MM.1S (cell line): ENCODE measurements around the gene ASB11.
"Not testable (repeated sequence)": the region's sequence is repeated elsewhere in the genome, so short reads cannot be mapped to it uniquely, and the experiment has no call there.

Experiments used
- DNase-seq: peaks from one replicate; pipeline ENCODE4 v3.0.0-alpha.2; 2015
- H2AFZ ChIP-seq: fragments of 300-600 bp; sonication (generic); 2 replicates; pipeline ENCODE4 v1.6.0; 2016; ENCODE audit warnings: antibody characterized with exemption, low read length
- H3F3A ChIP-seq: fragments of 300-600 bp; sonication (generic); 2 replicates; pipeline ENCODE4 v1.6.1; 2016; ENCODE audit warnings: mild to moderate bottlenecking, antibody characterized with exemption, low read length, moderate library complexity, mixed read lengths; ENCODE audit not compliant: insufficient read depth
- H3K27ac ChIP-seq: fragments of 300-600 bp; sonication (generic); 2 replicates; pipeline ENCODE4 v1.5.1; 2016; ENCODE audit warnings: mild to moderate bottlenecking, low read length
- H3K27me3 ChIP-seq: fragments of 300-600 bp; sonication (generic); replicated peaks from 2 replicates; pipeline ENCODE4 v1.6.0; 2016; ENCODE audit warnings: low read length; ENCODE audit not compliant: insufficient read depth
- H3K36me3 ChIP-seq: fragments of 300-600 bp; sonication (generic); replicated peaks from 2 replicates; pipeline ENCODE4 v1.6.1; 2016; ENCODE audit warnings: mild to moderate bottlenecking, low read length, mixed read lengths; ENCODE audit not compliant: insufficient read depth
- H3K4me1 ChIP-seq: fragments of 300-600 bp; sonication (generic); 2 replicates; pipeline ENCODE4 v1.6.1; 2016; ENCODE audit warnings: low read length, mixed read lengths
- H3K4me2 ChIP-seq: fragments of 300-600 bp; sonication (generic); 2 replicates; pipeline ENCODE4 v1.6.0; 2016; ENCODE audit warnings: low read depth, low read length
- H3K4me3 ChIP-seq: fragments of 300-600 bp; sonication (generic); 2 replicates; pipeline ENCODE4 v1.5.1; 2016; ENCODE audit warnings: low read length, mixed read lengths
- H3K79me2 ChIP-seq: fragments of 300-600 bp; sonication (generic); 2 replicates; pipeline ENCODE4 v1.6.1; 2016; ENCODE audit warnings: mixed run types, low read length, mixed read lengths
- H3K9ac ChIP-seq: fragments of 300-600 bp; sonication (generic); 2 replicates; pipeline ENCODE4 v1.6.1; 2016; ENCODE audit warnings: low read length, mixed read lengths
- H3K9me2 ChIP-seq: fragments of 300-600 bp; sonication (generic); replicated peaks from 2 replicates; pipeline ENCODE4 v1.6.1; 2016; ENCODE audit warnings: mild to moderate bottlenecking, low read length, mixed read lengths; ENCODE audit not compliant: insufficient read depth
- H3K9me3 ChIP-seq: fragments of 300-600 bp; sonication (generic); replicated peaks from 2 replicates; pipeline ENCODE4 v1.6.1; 2016; ENCODE audit warnings: mild to moderate bottlenecking, low read length, mixed read lengths; ENCODE audit not compliant: insufficient read depth
- H4K20me1 ChIP-seq: fragments of 300-600 bp; sonication (generic); 2 replicates; pipeline ENCODE4 v1.6.1; 2016; ENCODE audit warnings: mild to moderate bottlenecking, low read length, moderate library complexity, mixed read lengths; ENCODE audit not compliant: insufficient read depth
- CTCF ChIP-seq: fragments of 300-600 bp; sonication (generic); IDR thresholded peaks from 2 replicates; pipeline ENCODE4 v1.5.1; 2016; ENCODE audit warnings: antibody characterized with exemption, low read length, mixed read lengths
- EZH2 ChIP-seq: fragments of 300-600 bp; sonication (generic); optimal IDR thresholded peaks from 2 replicates; pipeline ENCODE3; 2017; ENCODE audit warnings: low read depth, mild to moderate bottlenecking, antibody characterized with exemption, low read length, mixed read lengths
- EZH2phosphoT487 ChIP-seq: fragments of 300-600 bp; sonication (generic); IDR thresholded peaks from 2 replicates; pipeline ENCODE4 v1.6.1; 2018; ENCODE audit warnings: antibody characterized with exemption, low read length

ASB11 gene

DNA sequence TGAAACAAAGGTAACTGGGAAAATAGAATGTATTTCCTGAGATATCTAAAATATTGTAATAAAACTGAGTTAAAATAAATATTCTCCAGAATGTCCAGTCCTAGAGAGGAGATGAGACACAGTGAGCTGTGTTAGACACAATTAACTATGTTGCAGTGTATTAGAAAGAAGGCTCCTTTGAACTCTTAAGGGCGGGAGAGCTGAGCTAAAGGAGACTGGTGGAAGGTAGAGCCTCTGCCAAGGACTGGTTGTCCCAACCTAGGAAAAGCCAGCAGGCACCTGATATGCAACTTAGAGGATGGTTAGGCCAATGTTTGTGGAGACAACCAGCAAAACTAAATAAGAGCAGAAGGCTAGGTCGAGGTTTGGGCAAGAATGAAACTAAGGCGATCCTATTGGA, 4.3 kb downstream of the ASB11 start:
- no peak overlapping the region for H2AFZ ChIP-seq
- no peak overlapping the region for H3K4me2 ChIP-seq
- H4K20me1 ChIP-seq: no peaks in the 10 kb centered on the region
- H3K79me2 ChIP-seq: no peaks in the 10 kb centered on the region
- H3K4me1 ChIP-seq: no peaks in the 10 kb centered on the region
- H3F3A ChIP-seq: no peaks in the 10 kb centered on the region
- H3K4me3 ChIP-seq: no peak overlapping the region
- TF ChIP-seq CTCF (no peak), EZH2phosphoT487 (no peak), EZH2 (no peak)
- no peaks in the 10 kb centered on the region for H3K36me3 ChIP-seq
- H3K9me3 ChIP-seq: no peaks in the 10 kb centered on the region
- no peak overlapping the region for H3K9ac ChIP-seq
- no peaks in the 10 kb centered on the region for H3K9me2 ChIP-seq
- no peak overlapping the region for H3K27ac ChIP-seq
- DNase-seq: no peak
- H3K27me3 ChIP-seq: no peaks in the 10 kb centered on the region

DNA sequence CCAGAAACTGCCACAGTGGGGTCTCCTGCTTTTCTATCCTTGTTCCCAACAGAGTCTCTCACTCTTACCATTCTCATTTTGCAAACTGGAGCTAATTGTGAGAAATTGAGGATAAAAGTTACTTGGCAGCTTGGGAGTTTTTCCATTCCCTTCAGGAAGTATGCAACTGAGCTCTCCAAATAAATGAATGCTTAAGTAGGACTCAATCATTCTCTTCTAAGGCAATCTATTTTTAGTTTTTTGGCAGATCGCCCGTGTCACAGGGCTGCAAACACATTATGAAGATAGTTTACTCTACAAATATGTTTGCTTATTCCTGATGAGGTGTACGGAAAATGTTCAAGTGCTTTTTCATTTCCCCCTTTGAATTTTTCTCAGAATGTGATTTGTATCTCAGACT, 5.3 kb downstream of the ASB11 start:
- H3F3A ChIP-seq: no peaks in the 10 kb centered on the region
- no peaks in the 10 kb centered on the region for H3K4me1 ChIP-seq
- no peak overlapping the region for H3K9ac ChIP-seq
- no peaks in the 10 kb centered on the region for H3K9me3 ChIP-seq
- H2AFZ ChIP-seq: no peak overlapping the region
- no peaks in the 10 kb centered on the region for H4K20me1 ChIP-seq
- no peak for TF ChIP-seq CTCF
- no peak for TF ChIP-seq EZH2
- no peak for TF ChIP-seq EZH2phosphoT487
- H3K27ac ChIP-seq: no peak overlapping the region
- no peaks in the 10 kb centered on the region for H3K27me3 ChIP-seq
- H3K4me3 ChIP-seq: no peak overlapping the region
- no peaks in the 10 kb centered on the region for H3K79me2 ChIP-seq
- H3K9me2 ChIP-seq: no peaks in the 10 kb centered on the region
- H3K4me2 ChIP-seq: no peak overlapping the region
- H3K36me3 ChIP-seq: no peaks in the 10 kb centered on the region
- no peak for DNase-seq

DNA sequence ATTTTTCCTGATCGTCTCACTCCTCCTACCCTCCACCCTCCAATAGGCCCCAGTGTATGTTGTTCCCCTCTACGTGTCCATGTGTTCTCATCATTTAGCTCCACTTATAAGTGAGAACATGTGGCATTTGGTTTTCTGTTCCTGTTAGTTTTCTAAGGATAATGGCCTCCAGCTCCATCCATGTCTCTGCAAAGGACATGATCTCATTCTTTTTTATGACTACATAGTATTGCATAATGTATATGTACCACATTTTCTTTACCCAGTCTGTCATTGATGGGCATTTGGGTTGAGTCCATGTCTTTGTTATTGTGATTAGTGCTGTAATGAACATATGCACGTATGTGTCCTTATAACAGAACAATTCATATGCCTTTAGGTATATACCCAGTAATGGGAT, 9.5 kb downstream of the ASB11 start:
- not testable (repeated sequence) for H3K4me2 ChIP-seq, H3K36me3 ChIP-seq, H3F3A ChIP-seq, H2AFZ ChIP-seq, H3K27me3 ChIP-seq, H3K79me2 ChIP-seq, DNase-seq, H3K9me2 ChIP-seq, H3K4me3 ChIP-seq, H4K20me1 ChIP-seq, H3K27ac ChIP-seq, H3K4me1 ChIP-seq, H3K9me3 ChIP-seq, H3K9ac ChIP-seq

DNA sequence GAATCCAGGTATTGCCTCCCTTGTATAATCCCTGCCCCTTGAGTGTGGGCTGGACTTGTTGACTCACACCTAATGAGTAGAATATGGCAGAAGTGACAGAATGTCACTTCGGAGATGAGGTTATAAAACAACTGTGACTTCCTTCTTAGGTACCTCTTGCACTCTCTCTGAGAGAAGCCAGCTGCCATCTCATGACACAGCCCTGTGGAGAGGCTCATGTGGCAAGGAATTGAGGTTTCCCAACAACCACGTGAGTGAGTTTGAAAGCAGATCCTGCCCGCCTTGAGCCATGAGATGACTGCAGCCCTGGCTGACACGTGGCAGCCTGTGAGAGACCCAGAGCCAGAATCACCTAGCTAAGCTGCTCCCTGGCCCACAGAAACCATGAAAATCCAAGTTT, 13.5 kb downstream of the ASB11 start:
- Histone ChIP-seq H3K9ac (no peak overlapping the region), H3F3A (no peaks in the 10 kb centered on the region), H3K4me2 (no peak overlapping the region), H3K27ac (no peak overlapping the region), H3K4me1 (no peaks in the 10 kb centered on the region), H3K9me2 (no peaks in the 10 kb centered on the region), H2AFZ (no peak overlapping the region), H3K79me2 (no peaks in the 10 kb centered on the region), H3K4me3 (no peak overlapping the region), H3K27me3 (no peaks in the 10 kb centered on the region), H4K20me1 (no peaks in the 10 kb centered on the region), H3K36me3 (no peaks in the 10 kb centered on the region), H3K9me3 (no peaks in the 10 kb centered on the region)
- no peak for DNase-seq
- no peak for TF ChIP-seq CTCF
- no peak for TF ChIP-seq EZH2
- TF ChIP-seq EZH2phosphoT487: no peak
